ENCODE data around the gene ARL9.

ARL9 gene

DNA sequence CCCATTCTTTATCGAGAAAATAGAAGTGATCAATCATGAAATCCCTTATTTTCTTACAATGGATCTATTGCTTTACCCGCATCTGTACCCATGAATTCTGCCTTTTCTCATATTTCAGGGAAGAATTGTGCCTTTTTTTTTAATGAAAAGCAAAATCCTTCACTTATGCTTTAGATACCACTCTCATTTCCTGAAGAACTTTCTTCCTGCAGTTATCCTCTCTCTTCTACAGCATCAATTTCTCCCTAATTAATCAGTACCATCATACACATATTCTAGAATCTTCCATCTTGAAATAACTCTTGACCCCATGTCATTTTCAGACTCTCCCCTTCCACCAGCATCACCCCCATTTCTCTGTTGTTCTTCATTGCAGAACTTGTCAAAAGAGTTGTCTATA, 26.6 kb downstream of the ARL9 start:
- Histone ChIP-seq H2AK5ac (ENCODE audit: low read length) (no peak overlapping the region), H3K56ac (ENCODE audit: low read length) (no peak overlapping the region), H2BK120ac (ENCODE audit: low read depth, low read length) (no peak overlapping the region), H3K79me1 (ENCODE audit: low read length) (no peaks in the 10 kb centered on the region), H3K4me3 (ENCODE audit: low read length) (no peak overlapping the region), H3K36me3 (ENCODE audit: control insufficient read depth, insufficient read depth, low read length) (no peaks in the 10 kb centered on the region), H3K18ac (ENCODE audit: low read length) (no peak overlapping the region), H3K27ac (ENCODE audit: low read depth, low read length) (no peak overlapping the region), H4K5ac (ENCODE audit: low read length) (no peak overlapping the region), H3K4me1 (ENCODE audit: control insufficient read depth, low read depth, low read length) (no peaks in the 10 kb centered on the region), H3K4me2 (ENCODE audit: low read length) (no peak overlapping the region), H3K23ac (ENCODE audit: low read length) (no peak overlapping the region), H3K79me2 (ENCODE audit: control insufficient read depth, insufficient read depth, low read length) (no peaks in the 10 kb centered on the region), H3K9ac (ENCODE audit: low read length) (no peak overlapping the region), H3K27me3 (ENCODE audit: insufficient read depth, low read length, poor library complexity) (peaks cover 20% of the 10 kb centered on the region), H2BK15ac (replicated peaks; ENCODE audit: low read depth) (no peak overlapping the region), H3K4ac (ENCODE audit: low read depth, low read length) (no peak overlapping the region), H4K8ac (ENCODE audit: low read depth, low read length) (no peak overlapping the region), H2BK5ac (ENCODE audit: low read length) (no peak overlapping the region)
- WGBS (ENCODE audit: extremely low coverage, insufficient coverage, low lambda C conversion rate) = no CpG with 5 or more reads among the region's 2 CpGs
- no peak for DNase-seq

GRCh38 chr4:56535915-56536314, 30.3 kb downstream of the ARL9 start:
- no peak overlapping the region for H3K56ac ChIP-seq (ENCODE audit: low read length)
- H3K79me1 ChIP-seq (ENCODE audit: low read length) = no peaks in the 10 kb centered on the region
- no CpG with 5 or more reads among the region's 7 CpGs for whole genome bisulfite sequencing (ENCODE audit: extremely low coverage, insufficient coverage, low lambda C conversion rate)
- no peak overlapping the region for H2BK120ac ChIP-seq (ENCODE audit: low read depth, low read length)
- DNase-seq = peak; percentile 23
- H3K23ac ChIP-seq (ENCODE audit: low read length) = no peak overlapping the region
- H3K79me2 ChIP-seq (ENCODE audit: control insufficient read depth, insufficient read depth, low read length) = no peaks in the 10 kb centered on the region
- no peak overlapping the region for H3K4me2 ChIP-seq (ENCODE audit: low read length)
- no peak overlapping the region for H2AK5ac ChIP-seq (ENCODE audit: low read length)
- no peak overlapping the region for H3K27ac ChIP-seq (ENCODE audit: low read depth, low read length)
- no peak overlapping the region for H4K5ac ChIP-seq (ENCODE audit: low read length)
- no peaks in the 10 kb centered on the region for H3K36me3 ChIP-seq (ENCODE audit: control insufficient read depth, insufficient read depth, low read length)
- no peak overlapping the region for H4K8ac ChIP-seq (ENCODE audit: low read depth, low read length)
- peaks cover 19% of the 10 kb centered on the region for H3K27me3 ChIP-seq (ENCODE audit: insufficient read depth, low read length, poor library complexity)
- H2BK5ac ChIP-seq (ENCODE audit: low read length) = no peak overlapping the region
- H3K18ac ChIP-seq (ENCODE audit: low read length) = no peak overlapping the region
- H3K4me3 ChIP-seq (ENCODE audit: low read length) = no peak overlapping the region
- no peak overlapping the region for H3K9ac ChIP-seq (ENCODE audit: low read length)
- H3K4ac ChIP-seq (ENCODE audit: low read depth, low read length) = no peak overlapping the region
- H2BK15ac ChIP-seq (replicated peaks; ENCODE audit: low read depth) = no peak overlapping the region
- no peaks in the 10 kb centered on the region for H3K4me1 ChIP-seq (ENCODE audit: control insufficient read depth, low read depth, low read length)

GRCh38 chr4:56537147-56537546, 31.6 kb downstream of the ARL9 start:
- Histone ChIP-seq H3K27me3 (ENCODE audit: insufficient read depth, low read length, poor library complexity) (peaks cover 7% of the 10 kb centered on the region), H3K56ac (ENCODE audit: low read length) (no peak overlapping the region), H3K4me2 (ENCODE audit: low read length) (no peak overlapping the region), H3K79me1 (ENCODE audit: low read length) (no peaks in the 10 kb centered on the region), H3K4me3 (ENCODE audit: low read length) (no peak overlapping the region), H3K36me3 (ENCODE audit: control insufficient read depth, insufficient read depth, low read length) (no peaks in the 10 kb centered on the region), H3K9ac (ENCODE audit: low read length) (no peak overlapping the region), H3K18ac (ENCODE audit: low read length) (no peak overlapping the region), H3K23ac (ENCODE audit: low read length) (no peak overlapping the region), H2AK5ac (ENCODE audit: low read length) (no peak overlapping the region), H3K79me2 (ENCODE audit: control insufficient read depth, insufficient read depth, low read length) (no peaks in the 10 kb centered on the region), H2BK120ac (ENCODE audit: low read depth, low read length) (no peak overlapping the region), H2BK5ac (ENCODE audit: low read length) (no peak overlapping the region), H3K4ac (ENCODE audit: low read depth, low read length) (no peak overlapping the region), H4K8ac (ENCODE audit: low read depth, low read length) (no peak overlapping the region), H2BK15ac (replicated peaks; ENCODE audit: low read depth) (no peak overlapping the region), H3K27ac (ENCODE audit: low read depth, low read length) (no peak overlapping the region), H4K5ac (ENCODE audit: low read length) (no peak overlapping the region), H3K4me1 (ENCODE audit: control insufficient read depth, low read depth, low read length) (no peaks in the 10 kb centered on the region)
- WGBS (ENCODE audit: extremely low coverage, insufficient coverage, low lambda C conversion rate) = no CpG with 5 or more reads among the region's 1 CpG
- DNase-seq = no peak

- Histone ChIP-seq H4K8ac (ENCODE audit: low read depth, low read length) (no peak overlapping the region), H3K27ac (ENCODE audit: low read depth, low read length) (no peak overlapping the region), H3K27me3 (ENCODE audit: insufficient read depth, low read length, poor library complexity) (no peaks in the 10 kb centered on the region), H3K56ac (ENCODE audit: low read length) (no peak overlapping the region), H3K79me2 (ENCODE audit: control insufficient read depth, insufficient read depth, low read length) (no peaks in the 10 kb centered on the region), H3K4me1 (ENCODE audit: control insufficient read depth, low read depth, low read length) (no peaks in the 10 kb centered on the region), H4K5ac (ENCODE audit: low read length) (no peak overlapping the region), H3K79me1 (ENCODE audit: low read length) (no peaks in the 10 kb centered on the region), H3K4me2 (ENCODE audit: low read length) (no peak overlapping the region), H2BK15ac (replicated peaks; ENCODE audit: low read depth) (no peak overlapping the region), H3K4ac (ENCODE audit: low read depth, low read length) (no peak overlapping the region), H3K9ac (ENCODE audit: low read length) (no peak overlapping the region), H3K4me3 (ENCODE audit: low read length) (no peak overlapping the region), H2BK120ac (ENCODE audit: low read depth, low read length) (no peak overlapping the region), H2AK5ac (ENCODE audit: low read length) (no peak overlapping the region), H2BK5ac (ENCODE audit: low read length) (no peak overlapping the region), H3K36me3 (ENCODE audit: control insufficient read depth, insufficient read depth, low read length) (no peaks in the 10 kb centered on the region), H3K18ac (ENCODE audit: low read length) (no peak overlapping the region), H3K23ac (ENCODE audit: low read length) (no peak overlapping the region)
- no peak for DNase-seq
- WGBS (ENCODE audit: extremely low coverage, insufficient coverage, low lambda C conversion rate) = no CpG with 5 or more reads among the region's 4 CpGs
Measured at GRCh38 chr4:56540826-56541225, 35.2 kb downstream of the ARL9 start.

- Histone ChIP-seq H3K79me2 (ENCODE audit: control insufficient read depth, insufficient read depth, low read length) (no peaks in the 10 kb centered on the region), H3K79me1 (ENCODE audit: low read length) (no peaks in the 10 kb centered on the region), H3K27ac (ENCODE audit: low read depth, low read length) (no peak overlapping the region), H3K56ac (ENCODE audit: low read length) (peak overlapping the region; percentile 78), H3K9ac (ENCODE audit: low read length) (peak overlapping the region; percentile 51), H3K4me2 (ENCODE audit: low read length) (peak overlapping the region; percentile 80), H2BK120ac (ENCODE audit: low read depth, low read length) (no peak overlapping the region), H3K36me3 (ENCODE audit: control insufficient read depth, insufficient read depth, low read length) (no peaks in the 10 kb centered on the region), H3K27me3 (ENCODE audit: insufficient read depth, low read length, poor library complexity) (no peaks in the 10 kb centered on the region), H3K4ac (ENCODE audit: low read depth, low read length) (no peak overlapping the region), H3K4me1 (ENCODE audit: control insufficient read depth, low read depth, low read length) (no peaks in the 10 kb centered on the region), H4K5ac (ENCODE audit: low read length) (no peak overlapping the region), H4K8ac (ENCODE audit: low read depth, low read length) (no peak overlapping the region), H2BK15ac (replicated peaks; ENCODE audit: low read depth) (no peak overlapping the region), H2AK5ac (ENCODE audit: low read length) (no peak overlapping the region), H3K18ac (ENCODE audit: low read length) (no peak overlapping the region), H2BK5ac (ENCODE audit: low read length) (no peak overlapping the region), H3K23ac (ENCODE audit: low read length) (no peak overlapping the region), H3K4me3 (ENCODE audit: low read length) (no peak overlapping the region)
- DNase-seq = peak; percentile 81
- no CpG with 5 or more reads among the region's 33 CpGs for WGBS (ENCODE audit: extremely low coverage, insufficient coverage, low lambda C conversion rate)
Measured at GRCh38 chr4:56544573-56545131, 39.1 kb downstream of the ARL9 start.

GRCh38 chr4:56550642-56551041, 45.1 kb downstream of the ARL9 start:
- Histone ChIP-seq H4K8ac (ENCODE audit: low read depth, low read length) (no peak overlapping the region), H3K27ac (ENCODE audit: low read depth, low read length) (no peak overlapping the region), H3K36me3 (ENCODE audit: control insufficient read depth, insufficient read depth, low read length) (no peaks in the 10 kb centered on the region), H3K79me2 (ENCODE audit: control insufficient read depth, insufficient read depth, low read length) (no peaks in the 10 kb centered on the region), H3K4me1 (ENCODE audit: control insufficient read depth, low read depth, low read length) (no peaks in the 10 kb centered on the region), H3K23ac (ENCODE audit: low read length) (no peak overlapping the region), H3K27me3 (ENCODE audit: insufficient read depth, low read length, poor library complexity) (no peaks in the 10 kb centered on the region), H2BK120ac (ENCODE audit: low read depth, low read length) (no peak overlapping the region), H4K5ac (ENCODE audit: low read length) (no peak overlapping the region), H3K4me2 (ENCODE audit: low read length) (no peak overlapping the region), H3K4ac (ENCODE audit: low read depth, low read length) (no peak overlapping the region), H3K56ac (ENCODE audit: low read length) (no peak overlapping the region), H3K4me3 (ENCODE audit: low read length) (no peak overlapping the region), H2AK5ac (ENCODE audit: low read length) (no peak overlapping the region), H3K9ac (ENCODE audit: low read length) (no peak overlapping the region), H3K18ac (ENCODE audit: low read length) (no peak overlapping the region), H3K79me1 (ENCODE audit: low read length) (no peaks in the 10 kb centered on the region), H2BK5ac (ENCODE audit: low read length) (no peak overlapping the region), H2BK15ac (replicated peaks; ENCODE audit: low read depth) (no peak overlapping the region)
- DNase-seq = no peak
- WGBS (ENCODE audit: extremely low coverage, insufficient coverage, low lambda C conversion rate) = no CpG with 5 or more reads among the region's 8 CpGs
